Non-pigmented ciliary epithelial cell (primary cell): ENCODE data around the gene TOGARAM2.

ENCODE experiments used
- DNase-seq: peaks from one replicate; pipeline ENCODE4 v3.0.0-alpha.2; 2010; ENCODE audit warnings: low read depth

The TOGARAM2 gene

GRCh38 chr2:28981016-28981441 is at the start of gene TOGARAM2:
Gene TOGARAM2 (plus strand): TSS chr2:28981298. CDS start chr2:28994835, 13,537 bp downstream.
- no peak for DNase-seq

GRCh38 chr2:28934769-28935168 is 46.3 kb upstream of the TOGARAM2 start:
- no peak for DNase-seq

- DNase-seq = no peak
These were observed 40.1 kb upstream of the TOGARAM2 start for GRCh38 chr2:28941008-28941407.

GRCh38 chr2:28944535-28945248 is 36.4 kb upstream of the TOGARAM2 start:
- no peak for DNase-seq

- DNase-seq = no peak
These were observed 32.9 kb upstream of the TOGARAM2 start for GRCh38 chr2:28948160-28948559.

GRCh38 chr2:28949190-28949589 is 31.9 kb upstream of the TOGARAM2 start:
- DNase-seq = no peak

GRCh38 chr2:28949617-28950305 is 31.3 kb upstream of the TOGARAM2 start:
- DNase-seq = no peak

- DNase-seq = no peak
These were observed 30.0 kb upstream of the TOGARAM2 start for GRCh38 chr2:28950941-28951630.

- DNase-seq = no peak
These were observed 28.9 kb upstream of the TOGARAM2 start for GRCh38 chr2:28951910-28952835.

GRCh38 chr2:28952836-28953211 is 28.3 kb upstream of the TOGARAM2 start:
- no peak for DNase-seq

GRCh38 chr2:28955467-28955866 is 25.6 kb upstream of the TOGARAM2 start:
- DNase-seq = no peak

GRCh38 chr2:28956415-28956826 is 24.7 kb upstream of the TOGARAM2 start:
- DNase-seq = no peak

GRCh38 chr2:28956890-28957289 is 24.2 kb upstream of the TOGARAM2 start:
- no peak for DNase-seq

- no peak for DNase-seq
These were observed 22.4 kb upstream of the TOGARAM2 start for GRCh38 chr2:28958689-28959088.

GRCh38 chr2:28960401-28960800 is 20.7 kb upstream of the TOGARAM2 start:
- DNase-seq = no peak

GRCh38 chr2:28962505-28962904 is 18.6 kb upstream of the TOGARAM2 start:
- DNase-seq = no peak

GRCh38 chr2:28970464-28971160 is 10.5 kb upstream of the TOGARAM2 start:
- no peak for DNase-seq

GRCh38 chr2:28972778-28973335 is 8.2 kb upstream of the TOGARAM2 start:
- DNase-seq = no peak

- DNase-seq = no peak
These were observed 6.8 kb upstream of the TOGARAM2 start for GRCh38 chr2:28974252-28974651.

GRCh38 chr2:28975671-28976070 is 5.4 kb upstream of the TOGARAM2 start:
- DNase-seq = no peak

GRCh38 chr2:28976584-28976983 is 4.5 kb upstream of the TOGARAM2 start:
- no peak for DNase-seq
